8988T (cell line): Measurements from ENCODE around the gene COL25A1.

Experiments used
- DNase-seq: peaks from one replicate; pipeline ENCODE4 v3.0.0; 2011

COL25A1 gene

DNA sequence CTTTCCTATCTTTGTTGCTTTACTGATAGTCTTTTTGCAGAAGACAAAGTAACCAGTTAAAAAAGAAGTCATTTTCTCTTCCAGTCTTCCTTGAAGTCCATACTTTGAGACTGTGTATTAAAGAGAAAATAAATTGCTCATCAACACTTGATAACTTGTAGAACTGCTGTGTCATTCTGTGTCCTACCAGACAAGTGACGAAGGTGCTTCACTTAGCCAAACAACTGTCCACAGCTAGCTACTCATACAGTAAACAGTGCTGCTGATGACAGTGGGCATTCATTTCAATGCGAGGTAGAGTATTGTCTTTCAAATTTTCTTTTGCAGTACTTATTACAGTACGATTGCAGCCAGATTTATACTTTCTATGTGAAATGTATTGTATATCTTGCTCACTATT lies 11.5 kb downstream of the COL25A1 start:
- no peak for DNase-seq

GRCh38 chr4:109278594-109279031 lies 23.8 kb downstream of the COL25A1 start:
- DNase-seq, result no peak

- DNase-seq, result no peak
These were observed 25.9 kb downstream of the COL25A1 start for GRCh38 chr4:109276482-109277095.

DNA sequence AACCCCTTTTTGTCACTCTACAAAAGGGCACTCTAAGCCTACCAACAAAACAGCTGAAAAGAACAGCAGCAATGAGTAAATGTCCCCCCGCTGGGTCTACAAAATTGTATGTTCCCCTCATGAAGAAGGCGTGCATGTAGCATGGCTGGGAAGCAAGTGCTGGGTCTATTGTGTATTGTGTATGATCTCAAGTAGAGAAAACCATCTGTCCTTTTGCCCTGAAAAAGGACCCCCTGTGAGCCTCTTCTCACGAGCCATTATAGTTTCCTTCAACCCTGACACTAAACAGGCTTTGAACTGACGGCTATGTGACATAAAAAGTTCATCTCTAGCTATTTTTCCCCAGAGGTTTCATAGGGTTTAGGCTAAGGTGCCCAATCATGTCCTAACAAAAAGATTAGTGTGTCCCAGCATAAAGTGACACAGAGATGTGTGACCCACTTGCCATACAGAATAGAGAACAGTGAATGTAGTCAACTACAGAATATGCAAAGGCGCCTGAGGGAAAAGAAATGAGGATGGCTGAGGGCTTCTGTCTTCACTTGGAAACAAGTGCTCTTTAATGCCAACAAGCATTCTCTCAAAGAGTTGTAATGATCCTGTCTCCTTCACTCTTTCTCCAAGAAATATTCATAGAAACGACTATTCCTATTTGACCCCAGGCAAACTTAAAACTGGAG lies 27.3 kb downstream of the COL25A1 start:
- DNase-seq, result no peak

DNA sequence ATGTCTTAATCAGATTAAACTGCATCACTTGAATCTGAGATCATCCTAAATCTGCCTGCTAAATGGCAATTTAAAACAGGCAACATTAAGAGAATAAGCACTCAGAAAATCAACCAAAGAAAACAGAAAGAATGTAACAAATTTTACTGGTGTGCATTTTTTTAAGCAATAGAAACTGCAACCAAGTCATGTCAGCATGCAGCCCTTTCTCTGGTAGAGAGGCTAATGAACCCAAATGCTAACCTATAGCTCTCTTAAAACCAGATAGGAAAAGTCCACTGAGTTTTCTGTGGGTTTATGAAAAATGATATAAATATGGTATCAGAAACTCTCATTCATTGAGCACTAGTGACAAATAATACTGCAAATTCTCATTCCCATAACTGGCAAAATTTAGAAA lies 35.6 kb downstream of the COL25A1 start:
- no peak for DNase-seq

DNA sequence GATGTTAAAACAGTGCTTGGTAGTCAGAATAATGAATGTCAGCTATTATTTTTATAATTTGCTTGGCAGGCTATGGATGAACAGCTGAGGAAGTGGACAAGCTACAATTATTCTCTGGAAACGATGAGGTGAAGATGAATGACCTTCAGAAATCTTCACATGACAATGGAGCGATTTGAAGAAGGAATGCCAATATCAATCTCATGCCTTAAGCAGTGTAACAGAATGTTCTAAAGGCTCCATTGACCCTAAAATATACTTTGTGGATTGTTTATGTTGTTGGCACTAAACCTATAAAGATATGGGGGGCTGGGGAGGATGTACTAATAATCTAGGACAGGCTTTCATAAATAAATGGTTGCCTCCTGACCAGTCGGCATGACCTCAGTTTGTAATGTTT lies 36.2 kb downstream of the COL25A1 start:
- no peak for DNase-seq

DNA sequence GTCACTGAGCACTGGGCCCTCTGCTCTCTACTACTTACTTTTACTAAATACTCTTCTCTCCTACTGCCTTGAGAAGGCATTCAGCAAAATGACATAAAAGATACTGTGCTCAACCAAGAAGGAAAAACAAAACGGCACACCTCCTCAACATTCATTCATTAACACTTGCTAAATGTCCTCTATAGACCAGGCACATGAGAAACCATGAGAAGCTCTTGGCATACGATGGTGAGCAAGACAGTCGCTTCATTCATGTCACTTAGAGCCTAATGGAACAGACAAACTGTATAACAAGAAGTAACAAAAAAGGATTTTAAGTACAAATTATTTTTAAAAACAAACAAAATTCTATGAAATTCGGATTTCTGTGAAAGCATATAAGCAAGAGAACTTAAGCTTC lies 38.7 kb downstream of the COL25A1 start:
- DNase-seq, result no peak

GRCh38 chr4:109256818-109257217 lies 45.6 kb downstream of the COL25A1 start:
- no peak for DNase-seq

DNA sequence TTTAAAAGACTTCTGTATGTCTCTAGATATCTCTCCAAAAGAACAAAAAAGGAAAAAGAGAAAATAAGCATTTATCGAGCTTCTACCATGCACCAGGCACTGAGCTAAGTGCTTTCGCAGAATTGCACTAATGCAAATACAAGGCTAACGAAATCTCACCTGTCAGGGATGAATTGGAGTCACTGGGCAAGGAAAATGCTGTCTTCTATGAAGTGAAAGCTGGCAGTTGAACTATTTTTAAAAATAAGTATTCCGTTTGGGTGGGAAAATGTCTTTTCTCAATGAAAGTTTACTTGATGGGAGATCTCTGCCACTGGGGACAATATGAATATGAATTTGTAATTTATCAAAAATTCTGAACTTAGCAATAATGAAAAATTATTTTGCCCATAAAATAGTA lies 47.6 kb downstream of the COL25A1 start:
- no peak for DNase-seq

- DNase-seq, result no peak
These were observed 51.1 kb downstream of the COL25A1 start for GRCh38 chr4:109251396-109251795.

DNA sequence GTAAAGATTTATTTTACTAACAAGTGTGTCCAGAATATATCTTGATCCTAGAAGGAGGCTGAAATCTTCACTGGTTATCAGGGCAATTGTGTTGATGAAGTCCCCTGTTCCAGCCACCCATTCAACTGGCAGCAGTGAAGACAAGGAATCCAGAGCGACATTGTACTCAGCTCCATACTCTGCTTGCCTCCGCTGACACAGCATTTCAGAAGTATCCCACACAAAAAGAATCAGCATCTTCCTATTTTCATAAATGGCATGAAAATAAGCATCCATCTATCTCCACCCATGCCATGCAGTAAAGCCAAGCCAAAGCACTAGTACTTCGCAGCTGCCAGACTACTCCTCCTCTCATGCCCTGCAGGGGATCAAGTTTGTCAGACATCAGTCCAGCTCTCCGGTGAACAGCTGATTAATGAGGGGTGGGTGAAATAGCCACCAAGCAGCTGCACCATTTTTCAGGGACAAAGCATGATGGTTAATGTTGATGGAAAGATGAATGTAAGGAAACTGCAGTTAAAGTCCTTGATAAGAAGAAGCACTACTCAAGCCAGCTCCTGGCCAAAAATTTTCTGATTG lies 54.0 kb downstream of the COL25A1 start:
- DNase-seq, result no peak

- no peak for DNase-seq
These were observed 58.6 kb downstream of the COL25A1 start for GRCh38 chr4:109243871-109244270.

- no peak for DNase-seq
These were observed 63.7 kb downstream of the COL25A1 start for GRCh38 chr4:109238746-109239145.

DNA sequence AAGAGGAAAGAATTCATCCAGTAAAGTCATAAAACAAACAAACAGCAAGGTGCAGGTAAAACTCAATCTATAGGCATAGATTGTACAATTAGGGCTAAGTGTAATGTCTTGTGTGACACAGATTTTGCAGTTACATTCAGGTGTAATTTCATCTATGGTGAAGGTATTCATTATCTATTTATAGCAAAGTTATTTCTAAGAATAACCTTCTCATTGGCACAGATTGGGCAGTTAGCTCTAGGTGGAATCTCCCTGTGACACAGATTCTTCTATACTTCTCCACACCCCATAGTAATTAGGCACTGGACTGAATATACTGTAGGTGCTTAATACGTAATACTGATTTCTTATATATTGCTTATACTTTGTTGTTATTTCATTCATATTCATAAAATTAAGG lies 66.8 kb downstream of the COL25A1 start:
- no peak for DNase-seq

DNA sequence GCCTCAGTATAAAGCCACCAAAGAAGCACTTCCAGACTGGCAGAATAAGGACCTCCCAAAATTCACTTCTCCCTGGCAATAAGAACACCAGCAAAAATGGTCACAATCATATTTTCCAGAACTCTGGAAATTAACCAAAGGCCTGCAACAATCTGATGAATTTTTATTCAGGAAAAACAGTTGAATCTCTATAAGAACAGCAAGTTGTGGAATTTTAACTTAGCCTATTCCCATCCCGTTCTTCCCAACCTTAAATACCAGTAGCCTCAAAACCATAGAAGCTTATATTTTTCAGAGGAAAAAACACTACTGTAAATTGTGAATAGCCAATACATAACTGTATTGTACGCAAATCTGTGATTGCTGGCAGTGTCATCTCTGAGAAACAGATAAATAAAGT lies 67.9 kb downstream of the COL25A1 start:
- DNase-seq, result no peak

GRCh38 chr4:109233570-109233969 lies 68.9 kb downstream of the COL25A1 start:
- no peak for DNase-seq

DNA sequence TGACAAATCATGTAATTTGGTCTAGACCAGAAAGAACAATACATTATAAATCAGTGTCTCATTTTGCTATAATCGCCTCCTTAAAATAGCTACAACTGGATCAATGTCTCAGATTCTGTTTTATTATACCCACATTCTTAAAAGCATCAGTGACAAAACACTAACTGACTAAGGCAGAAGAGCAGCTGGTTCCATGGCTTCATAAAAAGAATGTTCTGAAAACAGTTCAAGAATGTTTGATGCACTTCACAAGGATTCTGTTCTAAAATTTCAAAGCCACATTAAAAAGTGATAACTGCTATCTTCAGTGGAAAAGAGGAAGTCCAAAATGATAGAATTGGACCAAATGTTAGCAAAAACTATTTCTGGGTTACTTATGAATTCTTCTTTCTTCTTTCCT lies 69.8 kb downstream of the COL25A1 start:
- no peak for DNase-seq

GRCh38 chr4:109231331-109231730 lies 71.1 kb downstream of the COL25A1 start:
- no peak for DNase-seq

DNA sequence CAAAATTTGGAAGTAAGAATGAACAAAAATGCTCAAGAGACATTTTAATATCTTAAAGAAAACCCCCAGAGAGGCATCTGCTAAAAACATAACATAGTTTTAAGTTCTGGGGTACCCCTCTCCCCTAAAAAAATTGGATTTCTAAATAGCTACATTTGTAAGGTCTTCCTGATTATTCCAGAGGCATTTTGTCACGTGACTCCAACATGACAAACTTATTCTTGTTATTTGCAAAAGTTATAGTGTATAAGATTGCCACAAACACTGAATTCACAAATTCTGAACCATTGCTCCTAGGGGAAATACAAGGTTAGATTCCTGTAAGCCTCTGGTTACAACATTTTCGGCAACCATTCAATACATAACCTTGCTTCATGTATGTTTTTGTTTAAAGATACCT lies 73.4 kb downstream of the COL25A1 start:
- DNase-seq, result no peak

DNA sequence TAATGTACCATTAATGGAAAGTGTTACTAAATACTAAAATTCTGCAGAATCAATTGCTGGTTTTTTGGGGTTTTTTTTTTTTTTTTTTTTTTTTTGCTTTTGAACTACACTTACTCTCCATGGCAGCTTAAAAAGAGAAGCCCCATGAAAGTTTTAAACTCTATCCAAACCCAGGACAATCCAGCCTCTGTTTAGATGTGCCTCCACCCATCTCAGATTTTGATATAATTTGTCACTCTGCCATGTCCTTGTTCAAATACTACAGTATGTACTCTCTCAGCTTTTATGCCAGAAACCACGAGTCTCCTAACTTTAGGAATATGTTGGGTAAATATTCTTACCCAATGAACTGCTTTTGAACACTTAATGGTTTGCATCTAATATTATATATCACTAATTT lies 84.2 kb downstream of the COL25A1 start:
- DNase-seq, result no peak

DNA sequence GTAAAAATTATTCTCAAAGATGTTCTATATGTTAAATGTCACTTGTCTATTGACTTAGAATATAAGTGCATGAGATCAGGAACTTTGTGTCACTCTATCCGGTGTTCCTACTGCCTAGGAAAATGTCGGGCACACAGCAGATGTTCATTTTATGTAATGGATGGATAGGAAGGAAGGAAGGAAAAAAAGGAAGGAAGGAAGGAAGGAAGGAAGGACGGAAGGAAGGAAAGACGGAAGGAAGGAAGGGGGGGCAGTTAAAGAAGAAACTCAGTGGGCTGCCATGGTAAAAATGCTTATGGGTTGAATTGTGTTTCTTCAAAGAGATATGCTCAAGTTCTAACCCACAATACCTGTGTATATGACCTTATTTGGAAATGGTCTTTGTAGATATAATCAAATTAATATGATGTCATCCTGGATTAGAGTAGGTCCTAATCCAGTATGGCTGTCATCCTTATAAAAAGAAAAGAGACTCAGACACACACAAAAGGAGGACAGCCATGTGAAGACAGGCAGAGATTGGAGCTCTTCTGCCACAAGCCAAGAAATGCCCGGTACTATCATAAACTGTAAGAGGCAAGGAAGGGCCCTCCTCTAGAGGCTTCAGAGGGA lies 86.3 kb downstream of the COL25A1 start:
- DNase-seq, result no peak

DNA sequence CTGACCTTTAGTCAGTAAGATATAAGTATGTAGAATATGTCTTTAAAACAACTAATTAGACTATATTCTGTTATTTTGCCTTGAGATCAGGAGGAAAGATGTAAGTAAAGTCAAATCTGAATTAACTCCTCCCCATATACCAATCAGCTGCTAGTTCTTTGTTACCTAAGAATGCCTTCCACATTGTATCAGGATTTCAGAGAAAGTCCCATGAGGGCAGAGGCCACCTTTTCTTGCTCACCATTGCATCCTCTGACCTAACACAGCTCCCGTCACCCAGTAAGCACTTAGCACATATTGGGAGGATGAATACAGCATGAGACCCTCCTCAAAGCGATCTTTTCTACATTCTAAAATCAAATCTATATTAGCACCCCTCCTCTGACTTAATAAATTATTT lies 87.0 kb downstream of the COL25A1 start:
- no peak for DNase-seq

GRCh38 chr4:109214622-109215301 lies 87.7 kb downstream of the COL25A1 start:
- DNase-seq, result no peak

DNA sequence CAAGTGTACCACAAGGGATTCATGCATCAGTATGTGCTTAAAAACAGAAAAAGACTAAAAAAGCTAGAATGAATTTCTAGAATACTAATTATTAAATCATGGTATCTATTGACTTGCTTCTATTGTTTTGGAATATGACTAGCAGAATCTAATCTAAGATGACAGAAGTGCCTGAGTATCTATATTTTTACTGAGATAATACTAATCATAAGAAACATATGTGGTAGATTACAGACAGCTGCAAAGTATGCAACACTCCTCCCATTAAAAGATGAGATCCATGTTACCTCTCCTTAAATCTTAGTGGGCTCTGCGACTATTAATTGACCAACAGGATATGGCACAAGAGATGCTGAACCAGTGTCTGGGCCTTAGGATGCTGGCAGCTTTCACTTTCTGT lies 89.4 kb downstream of the COL25A1 start:
- no peak for DNase-seq
